Fibroblast of lung (primary cell): Measurements from ENCODE around the gene EHMT1. TPM values are rescaled to one million over a fixed set of nuclear protein-coding genes. Genes with fewer than 3 reads are reported as not detected.

Experiments
- DNase-seq, 2 donors: peaks; one replicate each; pipeline versions ENCODE4 v3.0.0 to v3.0.0-alpha.2; 2010; ENCODE audit warnings: low read depth in 2 of 2
- H2AFZ ChIP-seq: 2 replicates; pipeline ENCODE4 v1.5.1; 2012; ENCODE audit warnings: low read length, control low read depth, inconsistent platforms
- H3K27ac ChIP-seq: 2 replicates; pipeline ENCODE4 v1.5.1; 2011; ENCODE audit warnings: low read length, control low read depth; ENCODE audit not compliant: insufficient read depth
- H3K27me3 ChIP-seq: 2 replicates; pipeline ENCODE4 v1.5.1; 2011; ENCODE audit warnings: mild to moderate bottlenecking, low read length; ENCODE audit not compliant: control insufficient read depth, insufficient read depth
- H3K36me3 ChIP-seq: 2 replicates; pipeline ENCODE4 v1.5.1; 2011; ENCODE audit warnings: low read length; ENCODE audit not compliant: control insufficient read depth, insufficient read depth
- H3K4me1 ChIP-seq: 2 replicates; pipeline ENCODE4 v1.5.1; 2011; ENCODE audit warnings: low read length; ENCODE audit not compliant: control insufficient read depth, insufficient read depth; ENCODE audit errors: extremely low read depth
- H3K4me2 ChIP-seq: 2 replicates; pipeline ENCODE4 v1.5.1; 2011; ENCODE audit warnings: low read length, control low read depth; ENCODE audit not compliant: insufficient read depth; ENCODE audit errors: extremely low read depth
- H3K4me3 ChIP-seq, 4 experiments: fragments of 200-600 bp in 1 of 4; sonication (generic) in 1 of 4; replicated peaks in 1 of 4; 2 replicates each; pipeline ENCODE4 v1.5.1; 2011 to 2016; ENCODE audit warnings: low read length in 4 of 4, low read depth in 3 of 4, mild to moderate bottlenecking in 3 of 4, control low read depth in 2 of 4, inconsistent platforms in 1 of 4, mixed read lengths in 1 of 4; ENCODE audit not compliant: insufficient read depth in 1 of 4; ENCODE audit errors: control extremely low read depth in 1 of 4
- H3K79me2 ChIP-seq: 2 replicates; pipeline ENCODE4 v1.5.1; 2012; ENCODE audit warnings: mild to moderate bottlenecking, low read length, inconsistent platforms; ENCODE audit not compliant: control insufficient read depth, insufficient read depth
- H3K9ac ChIP-seq: 2 replicates; pipeline ENCODE4 v1.5.1; 2011; ENCODE audit warnings: mild to moderate bottlenecking, low read length, control low read depth; ENCODE audit not compliant: insufficient read depth
- H3K9me3 ChIP-seq: 2 replicates; pipeline ENCODE4 v1.5.1; 2012; ENCODE audit warnings: low read depth, low read length; ENCODE audit not compliant: control insufficient read depth, insufficient read depth
- H4K20me1 ChIP-seq: 2 replicates; pipeline ENCODE4 v1.5.1; 2011; ENCODE audit warnings: low read length; ENCODE audit not compliant: control insufficient read depth, insufficient read depth; ENCODE audit errors: extremely low read depth
- EZH2 ChIP-seq: IDR thresholded peaks from 2 replicates; pipeline ENCODE4 v1.5.1; 2012; ENCODE audit warnings: low read length, control low read depth, mild to moderate bottlenecking; ENCODE audit errors: missing control alignments
- polyA plus RNA-seq, 2 donors: library from polyadenylated mRNA; depleted of rRNA in 1 of 2; stranded (reverse) in 1 of 2; unstranded in 1 of 2; fragments of >200 nt; gene quantifications; 2 replicates each; pipeline ENCODE4 v1.2.1, GENCODE V29; 2011 to 2012; ENCODE audit warnings: missing spikeins in 1 of 2
- total RNA-seq: library from RNA; depleted of rRNA; stranded (reverse); fragments of >200 nt; gene quantifications from 2 replicates; pipeline ENCODE4 v1.2.1, GENCODE V29; 2014
- TF ChIP-seq, protein P1 (sequence below), 2 donors: IDR thresholded peaks in 1 of 2; conservative IDR thresholded peaks in 1 of 2; 1 replicate in 1 of 2; 2 replicates in 1 of 2; pipeline ENCODE4 v1.5.1; 2011 to 2012; ENCODE audit warnings: low read length in 2 of 2, control low read depth in 1 of 2, inconsistent platforms in 1 of 2, low read depth in 1 of 2, mild to moderate bottlenecking in 1 of 2

EHMT1 gene
- total and polyA plus RNA-seq, 2 donors (not counting 1 experiment from before 2014, with no cell fraction given) = 22.4 to 48.6 TPM

- TF ChIP-seq, protein P1, sequence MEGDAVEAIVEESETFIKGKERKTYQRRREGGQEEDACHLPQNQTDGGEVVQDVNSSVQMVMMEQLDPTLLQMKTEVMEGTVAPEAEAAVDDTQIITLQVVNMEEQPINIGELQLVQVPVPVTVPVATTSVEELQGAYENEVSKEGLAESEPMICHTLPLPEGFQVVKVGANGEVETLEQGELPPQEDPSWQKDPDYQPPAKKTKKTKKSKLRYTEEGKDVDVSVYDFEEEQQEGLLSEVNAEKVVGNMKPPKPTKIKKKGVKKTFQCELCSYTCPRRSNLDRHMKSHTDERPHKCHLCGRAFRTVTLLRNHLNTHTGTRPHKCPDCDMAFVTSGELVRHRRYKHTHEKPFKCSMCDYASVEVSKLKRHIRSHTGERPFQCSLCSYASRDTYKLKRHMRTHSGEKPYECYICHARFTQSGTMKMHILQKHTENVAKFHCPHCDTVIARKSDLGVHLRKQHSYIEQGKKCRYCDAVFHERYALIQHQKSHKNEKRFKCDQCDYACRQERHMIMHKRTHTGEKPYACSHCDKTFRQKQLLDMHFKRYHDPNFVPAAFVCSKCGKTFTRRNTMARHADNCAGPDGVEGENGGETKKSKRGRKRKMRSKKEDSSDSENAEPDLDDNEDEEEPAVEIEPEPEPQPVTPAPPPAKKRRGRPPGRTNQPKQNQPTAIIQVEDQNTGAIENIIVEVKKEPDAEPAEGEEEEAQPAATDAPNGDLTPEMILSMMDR (conservative IDR thresholded peaks at IDR 0.05 in 1 of 2, IDR thresholded peaks at IDR 0.05 in 1 of 2; ENCODE audit: low read depth in 1 of 2, low read length in 2 of 2) = no peak
- TF ChIP-seq EZH2 = no peak
- Histone ChIP-seq H3K4me1 (no peaks in the 10 kb centered on the region), H3K79me2 (peaks cover 39% of the 10 kb centered on the region), H3K9me3 (no peaks in the 10 kb centered on the region), H3K27me3 (no peaks in the 10 kb centered on the region), H2AFZ (no peak overlapping the region), H3K4me2 (no peak overlapping the region), H3K9ac (no peak overlapping the region), H4K20me1 (no peaks in the 10 kb centered on the region), H3K36me3 (no peaks in the 10 kb centered on the region), H3K27ac (no peak overlapping the region), H3K4me3 (no peak overlapping the region)
- no peak for DNase-seq
Observed at GRCh38 chr9:137657606-137658005, 38.8 kb downstream of the EHMT1 start.

DNA sequence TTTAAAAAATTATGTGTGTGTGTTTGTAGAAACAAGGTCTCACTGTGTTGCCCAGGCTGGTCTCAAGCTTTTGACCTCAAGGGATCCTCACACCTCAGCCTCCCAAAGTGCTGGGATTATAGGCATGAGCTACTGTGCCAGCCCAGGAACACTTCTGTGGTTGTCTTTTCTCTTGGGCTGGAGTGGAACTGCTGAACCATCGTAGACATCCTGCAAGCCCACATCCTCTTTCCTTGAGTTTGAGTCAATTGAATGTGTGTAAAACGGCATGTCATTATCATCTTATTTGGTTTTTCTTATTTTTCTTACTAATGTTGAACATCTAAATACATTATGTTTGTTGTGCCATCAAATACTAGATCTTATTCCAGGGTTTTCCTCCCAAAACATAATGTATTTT, 40.0 kb downstream of the EHMT1 start:
- Histone ChIP-seq H3K4me1 (no peaks in the 10 kb centered on the region), H3K79me2 (peaks cover 36% of the 10 kb centered on the region), H3K4me2 (no peak overlapping the region), H3K4me3 (no peak overlapping the region), H4K20me1 (no peaks in the 10 kb centered on the region), H3K27ac (no peak overlapping the region), H3K27me3 (no peaks in the 10 kb centered on the region), H3K9me3 (no peaks in the 10 kb centered on the region), H3K36me3 (no peaks in the 10 kb centered on the region), H3K9ac (no peak overlapping the region), H2AFZ (no peak overlapping the region)
- no peak for DNase-seq
- TF ChIP-seq EZH2 = no peak
- TF ChIP-seq, protein P1 (conservative IDR thresholded peaks at IDR 0.05 in 1 of 2, IDR thresholded peaks at IDR 0.05 in 1 of 2; ENCODE audit: low read depth in 1 of 2, low read length in 2 of 2) = no peak

GRCh38 chr9:137660144-137660543, 41.3 kb downstream of the EHMT1 start:
- no peak for DNase-seq

More at GRCh38 chr9:137660144-137660543, 41.3 kb downstream of the EHMT1 start:
- Histone ChIP-seq H3K27me3 (no peaks in the 10 kb centered on the region), H4K20me1 (no peaks in the 10 kb centered on the region), H3K4me1 (peaks cover under 1% of the 10 kb centered on the region), H3K4me2 (no peak overlapping the region), H3K9me3 (no peaks in the 10 kb centered on the region), H3K9ac (no peak overlapping the region), H3K27ac (no peak overlapping the region), H3K36me3 (peaks cover under 1% of the 10 kb centered on the region), H3K79me2 (peaks cover 38% of the 10 kb centered on the region), H2AFZ (no peak overlapping the region), H3K4me3 (no peak overlapping the region)
- no peak for TF ChIP-seq EZH2
- TF ChIP-seq, protein P1 (conservative IDR thresholded peaks at IDR 0.05 in 1 of 2, IDR thresholded peaks at IDR 0.05 in 1 of 2; ENCODE audit: low read depth in 1 of 2, low read length in 2 of 2) = no peak
